C4-2B (cell line): ENCODE results near the gene TXNRD3.

ENCODE experiments used
- H3K27ac ChIP-seq: fragments of 450-650 bp; 2 replicates; pipeline ENCODE4 v1.5.1; 2017
- ZFX ChIP-seq: fragments of 450-650 bp; IDR thresholded peaks from 2 replicates; pipeline ENCODE4 v1.6.1; 2017
- TF ChIP-seq, protein P1 (sequence below): fragments of 450-650 bp; conservative IDR thresholded peaks from 2 replicates; pipeline ENCODE4 v1.5.1; 2017; ENCODE audit warnings: mild to moderate bottlenecking

TXNRD3 gene

DNA sequence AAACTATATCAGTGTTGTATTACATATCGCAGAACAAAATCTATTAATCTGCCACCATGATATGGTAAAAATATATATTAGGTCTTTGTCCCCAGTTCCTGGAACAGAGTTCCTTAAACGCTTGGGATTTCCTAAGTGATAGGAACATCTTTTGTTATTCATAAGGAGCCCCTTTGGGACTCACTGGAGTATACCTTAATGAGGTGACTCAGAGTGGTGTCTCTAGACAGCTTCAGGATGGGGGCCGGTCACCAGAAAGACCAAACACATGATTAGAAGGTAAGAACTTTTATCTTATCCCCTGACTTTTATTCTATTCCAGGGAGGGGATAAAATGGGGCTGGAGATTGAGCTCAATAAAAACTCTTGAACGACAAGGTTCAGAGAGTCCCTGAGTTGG is 36.8 kb upstream of the TXNRD3 start:
- TF ChIP-seq, protein P1, sequence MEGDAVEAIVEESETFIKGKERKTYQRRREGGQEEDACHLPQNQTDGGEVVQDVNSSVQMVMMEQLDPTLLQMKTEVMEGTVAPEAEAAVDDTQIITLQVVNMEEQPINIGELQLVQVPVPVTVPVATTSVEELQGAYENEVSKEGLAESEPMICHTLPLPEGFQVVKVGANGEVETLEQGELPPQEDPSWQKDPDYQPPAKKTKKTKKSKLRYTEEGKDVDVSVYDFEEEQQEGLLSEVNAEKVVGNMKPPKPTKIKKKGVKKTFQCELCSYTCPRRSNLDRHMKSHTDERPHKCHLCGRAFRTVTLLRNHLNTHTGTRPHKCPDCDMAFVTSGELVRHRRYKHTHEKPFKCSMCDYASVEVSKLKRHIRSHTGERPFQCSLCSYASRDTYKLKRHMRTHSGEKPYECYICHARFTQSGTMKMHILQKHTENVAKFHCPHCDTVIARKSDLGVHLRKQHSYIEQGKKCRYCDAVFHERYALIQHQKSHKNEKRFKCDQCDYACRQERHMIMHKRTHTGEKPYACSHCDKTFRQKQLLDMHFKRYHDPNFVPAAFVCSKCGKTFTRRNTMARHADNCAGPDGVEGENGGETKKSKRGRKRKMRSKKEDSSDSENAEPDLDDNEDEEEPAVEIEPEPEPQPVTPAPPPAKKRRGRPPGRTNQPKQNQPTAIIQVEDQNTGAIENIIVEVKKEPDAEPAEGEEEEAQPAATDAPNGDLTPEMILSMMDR: no peak
- no peak for TF ChIP-seq ZFX
- H3K27ac ChIP-seq: no peak overlapping the region

DNA sequence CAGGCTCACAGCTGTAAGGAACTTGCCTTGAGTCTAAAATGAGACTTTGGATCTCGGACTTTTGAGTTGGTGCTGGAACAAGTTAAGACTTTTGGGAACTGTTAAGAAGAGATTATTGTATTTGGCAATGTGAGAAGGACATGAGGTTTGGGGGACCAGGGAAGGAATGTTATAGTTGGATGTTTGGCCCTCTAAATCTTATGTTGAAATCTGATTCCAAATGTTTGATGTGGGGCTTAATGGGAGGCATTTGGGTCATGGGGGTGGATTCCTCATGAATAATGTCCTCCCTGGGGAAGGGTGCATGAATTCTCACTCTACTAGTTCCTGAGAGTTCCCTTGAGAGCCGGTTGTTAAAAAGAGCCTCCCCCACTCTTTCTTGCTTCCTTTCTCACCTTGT is 30.6 kb upstream of the TXNRD3 start:
- H3K27ac ChIP-seq: no peak overlapping the region
- TF ChIP-seq ZFX: no peak
- TF ChIP-seq, protein P1: no peak

DNA sequence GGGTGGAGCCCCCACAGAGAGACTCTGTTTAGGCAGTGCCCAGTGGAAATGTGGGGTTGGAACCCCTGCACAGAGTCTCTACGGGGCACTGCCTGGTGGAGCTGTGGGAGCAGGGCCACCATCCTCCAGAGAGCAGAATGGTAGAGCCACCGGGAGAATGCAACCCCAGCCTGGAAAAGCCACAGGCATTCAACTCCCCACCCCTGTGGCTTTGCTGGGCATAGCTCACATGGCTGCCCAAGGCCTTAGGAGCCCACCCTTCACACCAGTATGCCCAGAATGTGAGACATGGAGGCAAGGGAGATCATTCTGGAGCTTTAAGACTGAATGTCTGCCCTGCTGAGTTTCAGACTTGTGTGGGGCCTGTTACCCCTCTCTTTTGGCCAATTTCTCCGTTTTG is 30.1 kb upstream of the TXNRD3 start:
- no peak overlapping the region for H3K27ac ChIP-seq
- TF ChIP-seq, protein P1: no peak
- no peak for TF ChIP-seq ZFX

DNA sequence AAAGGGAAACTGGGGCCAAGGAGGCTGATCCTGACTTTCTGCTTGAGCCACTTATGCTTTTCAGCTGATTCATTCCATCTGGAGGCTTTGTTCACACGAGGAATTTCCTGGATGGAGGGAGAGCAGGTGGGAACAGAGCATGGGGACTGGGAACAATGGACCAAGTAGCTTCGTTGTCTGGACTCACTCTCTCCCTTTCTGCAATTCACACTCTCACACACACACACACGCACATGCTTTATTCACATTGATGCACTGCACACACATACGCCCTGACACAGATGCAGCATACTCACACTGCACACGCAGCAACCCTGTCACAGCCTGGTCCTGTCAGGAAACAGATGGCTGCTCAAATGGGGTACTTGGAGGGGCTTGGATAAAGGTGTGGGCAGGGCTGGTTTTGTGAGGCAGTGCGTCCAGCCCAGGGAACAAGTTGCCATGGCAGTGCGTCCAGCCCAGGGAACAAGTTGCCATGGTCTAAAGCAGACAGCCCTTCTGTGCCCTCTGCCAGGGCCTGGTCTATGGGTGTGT is 29.4 kb upstream of the TXNRD3 start:
- TF ChIP-seq ZFX: no peak
- TF ChIP-seq, protein P1: no peak
- no peak overlapping the region for H3K27ac ChIP-seq

DNA sequence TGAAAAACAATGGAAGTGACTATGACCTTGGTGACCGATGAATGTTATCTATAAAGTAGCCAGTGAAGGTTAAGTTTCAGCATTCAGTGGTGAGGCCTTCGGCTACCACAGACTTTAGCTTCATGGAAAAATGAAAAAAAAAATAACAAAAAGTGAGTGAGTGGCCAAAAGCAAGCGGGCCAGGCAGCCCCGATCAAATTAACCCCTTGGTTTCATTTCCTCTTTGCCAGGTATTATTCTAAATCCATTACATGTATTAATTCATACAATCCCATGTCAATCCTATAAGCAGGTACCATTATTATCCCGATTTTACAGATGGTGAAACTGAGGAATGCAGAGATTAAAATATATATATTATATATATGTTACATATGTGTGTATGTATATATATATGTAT is 28.1 kb upstream of the TXNRD3 start:
- TF ChIP-seq, protein P1: no peak
- no peak for TF ChIP-seq ZFX
- no peak overlapping the region for H3K27ac ChIP-seq

DNA sequence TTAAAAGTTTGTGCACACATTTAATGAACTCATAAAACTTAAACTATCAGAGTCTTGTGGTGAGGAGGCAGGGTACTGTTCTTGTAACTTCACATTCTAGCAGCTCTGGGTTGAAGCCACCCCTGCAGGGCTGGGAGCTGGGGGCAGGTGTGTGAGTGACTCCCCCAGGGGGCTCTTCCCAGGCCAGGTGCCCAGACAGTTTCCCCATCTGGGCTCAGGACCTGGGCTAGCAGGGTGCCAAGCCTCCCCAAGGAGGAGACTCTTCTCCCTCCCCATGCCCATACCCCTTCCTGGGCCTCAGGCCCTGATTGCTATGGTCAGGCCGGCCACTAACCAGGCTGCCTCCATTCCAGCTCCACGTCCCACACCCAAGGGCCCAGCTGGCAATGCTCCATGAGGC is 27.1 kb upstream of the TXNRD3 start:
- H3K27ac ChIP-seq: no peak overlapping the region
- no peak for TF ChIP-seq ZFX
- TF ChIP-seq, protein P1: no peak

DNA sequence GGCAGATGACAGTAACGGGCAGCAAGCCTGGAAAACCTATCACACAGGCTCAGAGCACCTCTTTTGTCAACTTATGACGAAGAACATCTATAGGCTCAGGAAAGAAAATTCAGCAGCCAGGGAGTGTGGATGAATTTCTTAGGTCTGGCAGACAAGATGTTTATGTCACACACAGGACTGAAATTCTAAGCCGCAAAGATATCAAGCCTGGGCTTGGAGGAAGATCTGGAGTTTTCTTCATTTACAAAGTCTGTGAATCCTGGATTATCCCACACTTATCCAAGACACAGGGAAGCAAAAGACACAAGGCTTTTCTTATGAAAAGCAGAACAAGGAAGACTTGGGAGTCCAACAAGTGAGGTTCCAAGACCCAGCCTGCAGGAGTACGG is 25.7 kb upstream of the TXNRD3 start:
- no peak overlapping the region for H3K27ac ChIP-seq
- TF ChIP-seq, protein P1: no peak
- no peak for TF ChIP-seq ZFX
